GM23338 (cell line): ENCODE results near the gene RBM44. TPM values are rescaled to one million over a fixed set of nuclear protein-coding genes. Genes with fewer than 3 reads are reported as not detected.

Experiments
- ATAC-seq: fragments of 200-7000 bp; cut with Tn5 transposase; 3 replicates; pipeline ENCODE4 v1.9.1; 2020
- DNase-seq: peaks from one replicate; pipeline ENCODE4 v3.0.0-alpha.2; 2015; ENCODE audit warnings: low spot score
- H2AFZ ChIP-seq: fragments of 200-600 bp; sonication (generic); 2 replicates; pipeline ENCODE4 v1.8.0; 2016; ENCODE audit warnings: antibody characterized with exemption, mild to moderate bottlenecking, moderate library complexity
- H3F3A ChIP-seq: fragments of 200-600 bp; sonication (generic); replicated peaks from 2 replicates; pipeline ENCODE4 v1.8.0; 2017; ENCODE audit warnings: antibody characterized with exemption, mixed run types, low read depth
- H3K27ac ChIP-seq: fragments of 200-600 bp; sonication (generic); 2 replicates; pipeline ENCODE4 v1.6.1; 2016; ENCODE audit warnings: low read depth
- H3K27me3 ChIP-seq: fragments of 200-600 bp; sonication (generic); 2 replicates; pipeline ENCODE4 v1.8.0; 2016; ENCODE audit warnings: mild to moderate bottlenecking, mixed run types, moderate library complexity; ENCODE audit not compliant: insufficient read depth
- H3K36me3 ChIP-seq: fragments of 200-600 bp; sonication (generic); 2 replicates; pipeline ENCODE4 v1.8.0; 2016; ENCODE audit warnings: mild to moderate bottlenecking; ENCODE audit not compliant: insufficient read depth
- H3K4me1 ChIP-seq: fragments of 200-600 bp; sonication (generic); 2 replicates; pipeline ENCODE4 v1.8.0; 2016; ENCODE audit warnings: mild to moderate bottlenecking, moderate library complexity; ENCODE audit not compliant: insufficient read depth
- H3K4me2 ChIP-seq: fragments of 200-600 bp; sonication (generic); 2 replicates; pipeline ENCODE4 v1.7.1; 2017; ENCODE audit warnings: mixed run types
- H3K4me3 ChIP-seq: fragments of 200-600 bp; sonication (generic); 2 replicates; pipeline ENCODE4 v1.6.1; 2016; ENCODE audit warnings: mixed run types
- H3K79me2 ChIP-seq: fragments of 200-600 bp; sonication (generic); replicated peaks from 2 replicates; pipeline ENCODE4 v1.8.0; 2017; ENCODE audit warnings: mild to moderate bottlenecking; ENCODE audit not compliant: insufficient read depth
- H3K9me2 ChIP-seq: fragments of 200-600 bp; sonication (generic); 2 replicates; pipeline ENCODE4 v1.8.0; 2017; ENCODE audit not compliant: insufficient read depth
- H4K20me1 ChIP-seq: fragments of 200-600 bp; sonication (generic); replicated peaks from 2 replicates; pipeline ENCODE4 v1.8.0; 2017; ENCODE audit warnings: mild to moderate bottlenecking; ENCODE audit not compliant: insufficient read depth
- H3K27ac Mint-ChIP-seq: 2 replicates; pipeline ENCODE4 v1.8.0; 2020; ENCODE audit warnings: inconsistent platforms, mild to moderate bottlenecking, moderate library complexity, mixed read lengths
- H3K27me3 Mint-ChIP-seq: 3 replicates; pipeline ENCODE4 v1.8.0; 2022; ENCODE audit warnings: low read depth, mild to moderate bottlenecking, moderate library complexity, mixed read lengths, inconsistent platforms; ENCODE audit not compliant: insufficient read depth, poor library complexity
- H3K36me3 Mint-ChIP-seq: 3 replicates; pipeline ENCODE4 v1.8.0; 2021; ENCODE audit warnings: low read depth, mild to moderate bottlenecking, inconsistent platforms, moderate library complexity, mixed read lengths
- H3K4me1 Mint-ChIP-seq: 3 replicates; pipeline ENCODE4 v1.8.0; 2020; ENCODE audit warnings: mild to moderate bottlenecking, inconsistent platforms, mixed read lengths
- H3K4me3 Mint-ChIP-seq: 3 replicates; pipeline ENCODE4 v1.8.0; 2021; ENCODE audit warnings: moderate library complexity, mild to moderate bottlenecking, inconsistent platforms, mixed read lengths
- H3K9me3 Mint-ChIP-seq: 3 replicates; pipeline ENCODE4 v1.8.0; 2020; ENCODE audit warnings: moderate library complexity, mild to moderate bottlenecking, inconsistent platforms, mixed read lengths
- CREB1 ChIP-seq: fragments of 250-450 bp; sonication (Bioruptor Pico); IDR thresholded peaks from 2 replicates; pipeline ENCODE4 v1.5.0; 2020; ENCODE audit warnings: low read depth, mild to moderate bottlenecking, moderate library complexity
- CTCF ChIP-seq, 2 experiments: fragments of 200-600 bp in 1 of 2; sonication (generic) in 1 of 2; conservative IDR thresholded peaks; 2 replicates each; pipeline versions ENCODE4 v1.5.1 to v1.6.1; 2016 to 2017; ENCODE audit warnings: antibody characterized with exemption in 2 of 2, low read depth in 2 of 2, mild to moderate bottlenecking in 2 of 2, moderate library complexity in 1 of 2
- EZH2 ChIP-seq: fragments of 200-600 bp; sonication (generic); IDR thresholded peaks from one replicate; pipeline ENCODE4 v1.8.0; 2017; ENCODE audit warnings: antibody characterized with exemption, mild to moderate bottlenecking, low read depth; ENCODE audit not compliant: unreplicated experiment
- EZH2phosphoT487 ChIP-seq: fragments of 200-600 bp; sonication (generic); IDR thresholded peaks from one replicate; pipeline ENCODE4 v1.8.1; 2018; ENCODE audit warnings: antibody characterized with exemption; ENCODE audit not compliant: unreplicated experiment
- JUNB ChIP-seq: IDR thresholded peaks from one replicate; pipeline ENCODE4 v1.6.1; 2016; ENCODE audit warnings: antibody characterized with exemption; ENCODE audit not compliant: unreplicated experiment
- NANOG ChIP-seq: IDR thresholded peaks from 2 replicates; pipeline ENCODE4 v1.6.1; 2016; ENCODE audit warnings: antibody characterized with exemption, borderline replicate concordance
- POLR2AphosphoS5 ChIP-seq: IDR thresholded peaks from 2 replicates; pipeline ENCODE4 v1.6.1; 2016; ENCODE audit warnings: antibody characterized with exemption, low read depth
- REST ChIP-seq: IDR thresholded peaks from one replicate; pipeline ENCODE4 v1.6.1; 2018; ENCODE audit warnings: antibody characterized with exemption; ENCODE audit not compliant: unreplicated experiment
- STAT1 ChIP-seq: IDR thresholded peaks from one replicate; pipeline ENCODE4 v1.6.1; 2016; ENCODE audit warnings: antibody characterized with exemption; ENCODE audit not compliant: unreplicated experiment
- ZNF114 ChIP-seq: fragments of 250-450 bp; sonication (Bioruptor Pico); IDR thresholded peaks from 2 replicates; pipeline ENCODE4 v1.5.0; 2020; ENCODE audit warnings: mild to moderate bottlenecking, moderate library complexity
- ZNF331 ChIP-seq: fragments of 250-450 bp; sonication (Bioruptor Pico); IDR thresholded peaks from 2 replicates; pipeline ENCODE4 v1.5.0; 2020; ENCODE audit warnings: low read depth, mild to moderate bottlenecking, moderate library complexity
- polyA plus RNA-seq: library from polyadenylated mRNA; unstranded; fragments of >200 nt; fragmentation: Nextera tagmentation; extraction: Ambion mirVana; gene quantifications from 2 replicates; pipeline ENCODE4 v1.2.1, GENCODE V29; 2016
- total RNA-seq: library from RNA; depleted of rRNA; stranded (reverse); fragments of >200 nt; shearing (Covaris generic); gene quantifications from 2 replicates; pipeline ENCODE4 v1.2.3, GENCODE V29; 2014
- TF ChIP-seq, protein P1 (sequence below): fragments of 250-450 bp; sonication (Bioruptor Pico); IDR thresholded peaks from 2 replicates; pipeline ENCODE4 v1.5.0; 2020; ENCODE audit warnings: mild to moderate bottlenecking, moderate library complexity
- TF ChIP-seq, protein P2 (sequence below): IDR thresholded peaks from 2 replicates; pipeline ENCODE4 v1.6.1; 2016; ENCODE audit warnings: antibody characterized with exemption

RBM44 gene
- total and polyA plus RNA-seq, 2 experiments from 2014 or later = 0.29 to 0.87 TPM

GRCh38 chr2:237874585-237875161 lies 76.1 kb downstream of the RBM44 start:
- no peaks in the 10 kb centered on the region for H3K27me3 ChIP-seq
- DNase-seq = no peak
- Mint-ChIP-seq H3K4me1 (peaks cover 6% of the 10 kb centered on the region), H3K36me3 (no peaks in the 10 kb centered on the region; the same call in 2 of the 3 replicates), H3K9me3 (peaks cover 2% of the 10 kb centered on the region; the same call in 1 of the 3 replicates), H3K27ac (no peak overlapping the region), H3K4me3 (no peak overlapping the region), H3K27me3 (peaks cover 7% of the 10 kb centered on the region)
- H3K27ac ChIP-seq = no peak overlapping the region
- no peak overlapping the region for H3K4me3 ChIP-seq
- no peaks in the 10 kb centered on the region for H3K9me2 ChIP-seq
- no peaks in the 10 kb centered on the region for H3K79me2 ChIP-seq
- ATAC-seq = no peak
- no peaks in the 10 kb centered on the region for H3K36me3 ChIP-seq
- TF ChIP-seq, protein P1, sequence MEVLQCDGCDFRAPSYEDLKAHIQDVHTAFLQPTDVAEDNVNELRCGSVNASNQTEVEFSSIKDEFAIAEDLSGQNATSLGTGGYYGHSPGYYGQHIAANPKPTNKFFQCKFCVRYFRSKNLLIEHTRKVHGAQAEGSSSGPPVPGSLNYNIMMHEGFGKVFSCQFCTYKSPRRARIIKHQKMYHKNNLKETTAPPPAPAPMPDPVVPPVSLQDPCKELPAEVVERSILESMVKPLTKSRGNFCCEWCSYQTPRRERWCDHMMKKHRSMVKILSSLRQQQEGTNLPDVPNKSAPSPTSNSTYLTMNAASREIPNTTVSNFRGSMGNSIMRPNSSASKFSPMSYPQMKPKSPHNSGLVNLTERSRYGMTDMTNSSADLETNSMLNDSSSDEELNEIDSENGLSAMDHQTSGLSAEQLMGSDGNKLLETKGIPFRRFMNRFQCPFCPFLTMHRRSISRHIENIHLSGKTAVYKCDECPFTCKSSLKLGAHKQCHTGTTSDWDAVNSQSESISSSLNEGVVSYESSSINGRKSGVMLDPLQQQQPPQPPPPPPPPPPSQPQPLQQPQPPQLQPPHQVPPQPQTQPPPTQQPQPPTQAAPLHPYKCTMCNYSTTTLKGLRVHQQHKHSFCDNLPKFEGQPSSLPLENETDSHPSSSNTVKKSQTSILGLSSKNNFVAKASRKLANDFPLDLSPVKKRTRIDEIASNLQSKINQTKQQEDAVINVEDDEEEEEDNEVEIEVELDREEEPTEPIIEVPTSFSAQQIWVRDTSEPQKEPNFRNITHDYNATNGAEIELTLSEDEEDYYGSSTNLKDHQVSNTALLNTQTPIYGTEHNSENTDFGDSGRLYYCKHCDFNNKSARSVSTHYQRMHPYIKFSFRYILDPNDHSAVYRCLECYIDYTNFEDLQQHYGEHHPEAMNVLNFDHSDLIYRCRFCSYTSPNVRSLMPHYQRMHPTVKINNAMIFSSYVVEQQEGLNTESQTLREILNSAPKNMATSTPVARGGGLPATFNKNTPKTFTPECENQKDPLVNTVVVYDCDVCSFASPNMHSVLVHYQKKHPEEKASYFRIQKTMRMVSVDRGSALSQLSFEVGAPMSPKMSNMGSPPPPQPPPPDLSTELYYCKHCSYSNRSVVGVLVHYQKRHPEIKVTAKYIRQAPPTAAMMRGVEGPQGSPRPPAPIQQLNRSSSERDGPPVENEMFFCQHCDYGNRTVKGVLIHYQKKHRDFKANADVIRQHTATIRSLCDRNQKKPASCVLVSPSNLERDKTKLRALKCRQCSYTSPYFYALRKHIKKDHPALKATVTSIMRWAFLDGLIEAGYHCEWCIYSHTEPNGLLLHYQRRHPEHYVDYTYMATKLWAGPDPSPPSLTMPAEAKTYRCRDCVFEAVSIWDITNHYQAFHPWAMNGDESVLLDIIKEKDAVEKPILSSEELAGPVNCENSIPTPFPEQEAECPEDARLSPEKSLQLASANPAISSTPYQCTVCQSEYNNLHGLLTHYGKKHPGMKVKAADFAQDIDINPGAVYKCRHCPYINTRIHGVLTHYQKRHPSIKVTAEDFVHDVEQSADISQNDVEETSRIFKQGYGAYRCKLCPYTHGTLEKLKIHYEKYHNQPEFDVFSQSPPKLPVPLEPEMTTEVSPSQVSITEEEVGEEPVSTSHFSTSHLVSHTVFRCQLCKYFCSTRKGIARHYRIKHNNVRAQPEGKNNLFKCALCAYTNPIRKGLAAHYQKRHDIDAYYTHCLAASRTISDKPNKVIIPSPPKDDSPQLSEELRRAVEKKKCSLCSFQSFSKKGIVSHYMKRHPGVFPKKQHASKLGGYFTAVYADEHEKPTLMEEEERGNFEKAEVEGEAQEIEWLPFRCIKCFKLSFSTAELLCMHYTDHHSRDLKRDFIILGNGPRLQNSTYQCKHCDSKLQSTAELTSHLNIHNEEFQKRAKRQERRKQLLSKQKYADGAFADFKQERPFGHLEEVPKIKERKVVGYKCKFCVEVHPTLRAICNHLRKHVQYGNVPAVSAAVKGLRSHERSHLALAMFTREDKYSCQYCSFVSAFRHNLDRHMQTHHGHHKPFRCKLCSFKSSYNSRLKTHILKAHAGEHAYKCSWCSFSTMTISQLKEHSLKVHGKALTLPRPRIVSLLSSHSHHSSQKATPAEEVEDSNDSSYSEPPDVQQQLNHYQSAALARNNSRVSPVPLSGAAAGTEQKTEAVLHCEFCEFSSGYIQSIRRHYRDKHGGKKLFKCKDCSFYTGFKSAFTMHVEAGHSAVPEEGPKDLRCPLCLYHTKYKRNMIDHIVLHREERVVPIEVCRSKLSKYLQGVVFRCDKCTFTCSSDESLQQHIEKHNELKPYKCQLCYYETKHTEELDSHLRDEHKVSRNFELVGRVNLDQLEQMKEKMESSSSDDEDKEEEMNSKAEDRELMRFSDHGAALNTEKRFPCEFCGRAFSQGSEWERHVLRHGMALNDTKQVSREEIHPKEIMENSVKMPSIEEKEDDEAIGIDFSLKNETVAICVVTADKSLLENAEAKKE (CRISPR knock-in tag) = no peak
- no peak for TF ChIP-seq ZNF114 (CRISPR knock-in tag)
- TF ChIP-seq CREB1 (CRISPR knock-in tag) = no peak
- no peak for TF ChIP-seq ZNF331 (CRISPR knock-in tag)
- TF ChIP-seq, protein P2, sequence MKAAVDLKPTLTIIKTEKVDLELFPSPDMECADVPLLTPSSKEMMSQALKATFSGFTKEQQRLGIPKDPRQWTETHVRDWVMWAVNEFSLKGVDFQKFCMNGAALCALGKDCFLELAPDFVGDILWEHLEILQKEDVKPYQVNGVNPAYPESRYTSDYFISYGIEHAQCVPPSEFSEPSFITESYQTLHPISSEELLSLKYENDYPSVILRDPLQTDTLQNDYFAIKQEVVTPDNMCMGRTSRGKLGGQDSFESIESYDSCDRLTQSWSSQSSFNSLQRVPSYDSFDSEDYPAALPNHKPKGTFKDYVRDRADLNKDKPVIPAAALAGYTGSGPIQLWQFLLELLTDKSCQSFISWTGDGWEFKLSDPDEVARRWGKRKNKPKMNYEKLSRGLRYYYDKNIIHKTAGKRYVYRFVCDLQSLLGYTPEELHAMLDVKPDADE = no peak
- no peak for TF ChIP-seq NANOG
- TF ChIP-seq CTCF (conservative IDR thresholded peaks at IDR 0.05; ENCODE audit: low read depth in 2 of 2) = no peak
- no peak for TF ChIP-seq JUNB
- no peak for TF ChIP-seq POLR2AphosphoS5
- TF ChIP-seq EZH2 = no peak
- TF ChIP-seq REST = no peak
- no peak for TF ChIP-seq STAT1
- TF ChIP-seq EZH2phosphoT487 = no peak
- H3K4me1 ChIP-seq = no peaks in the 10 kb centered on the region
- no peaks in the 10 kb centered on the region for H4K20me1 ChIP-seq
- no peak overlapping the region for H3K4me2 ChIP-seq
- no peak overlapping the region for H2AFZ ChIP-seq
- no peaks in the 10 kb centered on the region for H3F3A ChIP-seq
